Uterus (tissue), 2 donors: ENCODE measurements around the gene LGR6.

Experiments used
- POLR2A ChIP-seq, 2 donors: fragments of 450-650 bp; IDR thresholded peaks; one replicate each; pipeline ENCODE4 v1.6.1; 2016; ENCODE audit warnings: antibody characterized with exemption in 2 of 2, mild to moderate bottlenecking in 1 of 2, moderate library complexity in 1 of 2
- TF ChIP-seq, protein P1 (sequence below), 4 experiments: fragments of 200-600 bp in 2 of 4; fragments of 450-650 bp in 2 of 4; sonication (generic) in 2 of 4; IDR thresholded peaks; one replicate each; pipeline ENCODE4 v1.5.1; 2016 to 2019; ENCODE audit warnings: antibody characterized with exemption in 4 of 4, mild to moderate bottlenecking in 2 of 4, moderate library complexity in 1 of 4

DNA sequence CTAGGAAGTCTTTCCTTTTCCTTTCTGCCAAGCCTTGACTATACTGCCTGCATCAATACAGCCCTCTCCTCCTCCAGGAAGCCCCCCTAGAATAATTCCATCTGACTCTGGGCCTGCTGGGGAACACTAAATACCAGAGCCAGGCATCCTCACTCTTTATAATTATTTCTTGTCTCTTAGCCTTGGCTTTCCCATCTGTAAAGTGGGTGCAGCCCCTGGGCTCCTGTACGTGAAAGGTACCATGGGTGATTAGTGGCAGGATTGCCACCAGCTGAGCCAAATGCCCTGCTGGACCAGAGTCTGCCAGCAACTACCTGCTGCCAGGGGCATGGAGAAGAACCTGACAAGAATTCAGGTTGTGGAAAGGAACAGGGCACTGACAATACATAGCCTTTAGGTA, 58.7 kb downstream of the LGR6 start:
- TF ChIP-seq, protein P1, sequence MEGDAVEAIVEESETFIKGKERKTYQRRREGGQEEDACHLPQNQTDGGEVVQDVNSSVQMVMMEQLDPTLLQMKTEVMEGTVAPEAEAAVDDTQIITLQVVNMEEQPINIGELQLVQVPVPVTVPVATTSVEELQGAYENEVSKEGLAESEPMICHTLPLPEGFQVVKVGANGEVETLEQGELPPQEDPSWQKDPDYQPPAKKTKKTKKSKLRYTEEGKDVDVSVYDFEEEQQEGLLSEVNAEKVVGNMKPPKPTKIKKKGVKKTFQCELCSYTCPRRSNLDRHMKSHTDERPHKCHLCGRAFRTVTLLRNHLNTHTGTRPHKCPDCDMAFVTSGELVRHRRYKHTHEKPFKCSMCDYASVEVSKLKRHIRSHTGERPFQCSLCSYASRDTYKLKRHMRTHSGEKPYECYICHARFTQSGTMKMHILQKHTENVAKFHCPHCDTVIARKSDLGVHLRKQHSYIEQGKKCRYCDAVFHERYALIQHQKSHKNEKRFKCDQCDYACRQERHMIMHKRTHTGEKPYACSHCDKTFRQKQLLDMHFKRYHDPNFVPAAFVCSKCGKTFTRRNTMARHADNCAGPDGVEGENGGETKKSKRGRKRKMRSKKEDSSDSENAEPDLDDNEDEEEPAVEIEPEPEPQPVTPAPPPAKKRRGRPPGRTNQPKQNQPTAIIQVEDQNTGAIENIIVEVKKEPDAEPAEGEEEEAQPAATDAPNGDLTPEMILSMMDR (IDR thresholded peaks at IDR 0.05), result no peak
- TF ChIP-seq POLR2A (IDR thresholded peaks at IDR 0.05), result no peak
